GM19043 (cell line): ENCODE results near the gene GPR61.

ENCODE experiments used
- ATAC-seq: cut with Tn5 transposase; IDR thresholded peaks from one replicate; pipeline ENCODE4 v1.9.1; 2021; ENCODE audit warnings: low read depth; ENCODE audit not compliant: unreplicated experiment

Gene GPR61

DNA sequence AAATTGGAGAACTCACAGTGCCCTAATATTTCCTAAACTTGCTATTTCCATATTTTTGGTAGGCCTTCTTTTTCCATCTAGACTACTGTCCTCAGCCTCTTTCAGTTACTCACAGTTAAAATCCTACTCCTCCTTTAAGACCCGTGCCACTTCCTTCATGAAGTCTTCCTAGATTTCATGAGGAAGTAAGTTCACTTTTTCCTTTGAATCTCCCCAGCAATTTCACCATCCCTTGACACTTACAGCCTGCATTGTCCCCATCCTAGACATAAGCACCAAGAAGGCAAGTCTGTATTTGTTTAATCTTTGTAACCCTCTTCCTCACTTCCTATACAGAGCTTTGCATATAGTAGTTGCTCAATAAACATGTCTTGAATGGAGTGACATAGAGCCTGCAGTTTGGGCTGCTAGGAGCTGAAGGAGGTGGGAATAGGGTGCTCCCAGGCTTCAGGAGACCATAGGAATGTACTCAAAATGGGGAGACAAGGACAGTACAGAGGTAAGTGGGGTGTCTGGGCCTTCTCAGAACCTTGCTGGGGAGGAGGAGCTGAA lies 5.3 kb upstream of the GPR61 start:
- no peak for ATAC-seq

- ATAC-seq = no peak
Measured at GRCh38 chr1:109535481-109535880, 4.2 kb upstream of the GPR61 start.

GRCh38 chr1:109535971-109536491 lies 3.6 kb upstream of the GPR61 start:
- no peak for ATAC-seq

DNA sequence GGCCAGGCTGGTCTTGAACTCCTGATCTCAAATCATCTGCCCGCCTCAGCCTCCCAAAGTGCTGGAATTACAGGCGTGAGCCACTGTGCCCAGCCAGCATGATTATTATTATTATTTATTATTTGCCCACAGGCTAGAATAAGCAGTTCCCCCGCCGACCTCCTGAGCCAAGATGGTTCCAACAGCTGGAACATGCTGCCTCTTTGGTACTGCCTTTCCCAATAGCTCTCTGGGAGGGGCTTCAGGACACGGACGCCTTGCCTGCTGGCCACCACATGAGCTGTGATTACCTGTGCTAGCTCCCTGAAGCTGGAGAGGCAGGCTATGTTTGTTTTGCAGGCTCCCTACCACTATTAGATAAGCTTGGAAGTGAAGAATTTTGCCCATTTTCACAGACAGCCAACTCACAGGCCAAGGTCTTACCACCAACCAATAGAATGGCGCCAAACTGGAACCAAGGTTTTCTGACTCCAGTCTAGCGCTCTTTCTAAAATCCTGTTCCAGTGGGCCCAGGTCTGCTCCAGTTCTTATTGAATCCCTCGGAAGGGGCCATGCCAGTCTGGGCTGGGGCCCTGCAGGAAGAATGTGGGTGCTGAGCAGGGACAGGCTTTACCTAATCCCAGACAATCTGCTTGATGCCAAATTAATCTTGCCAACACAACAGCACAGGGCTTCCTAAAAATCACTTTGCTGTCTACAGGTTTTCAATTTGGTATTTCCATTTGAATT lies 2.1 kb upstream of the GPR61 start:
- no peak for ATAC-seq

- no peak for ATAC-seq
Measured at GRCh38 chr1:109538827-109539555, 681 bp upstream of the GPR61 start.

- ATAC-seq = no peak
Measured at GRCh38 chr1:109541102-109541501, 1.4 kb downstream of the GPR61 start.

DNA sequence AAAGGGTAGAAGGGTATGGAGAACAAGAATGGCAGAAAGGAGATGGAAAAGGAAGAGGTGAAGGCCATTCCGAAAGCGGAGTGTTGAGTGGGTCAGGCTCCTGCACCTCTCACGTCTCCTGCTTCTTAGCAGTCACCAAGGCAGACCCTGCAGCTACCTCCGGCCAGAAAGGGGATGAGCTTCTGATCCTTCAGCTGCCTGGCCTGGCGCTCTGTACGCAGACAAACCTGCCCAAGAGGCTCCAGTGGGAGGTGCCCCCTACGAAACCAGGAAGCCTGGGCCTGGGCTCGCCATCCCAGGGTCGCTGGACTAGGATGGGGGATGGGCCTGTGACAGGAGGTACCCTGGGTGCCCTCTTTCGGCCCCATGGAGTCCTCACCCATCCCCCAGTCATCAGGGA lies 3.0 kb downstream of the GPR61 start:
- ATAC-seq = no peak

GRCh38 chr1:109543283-109543987 lies 3.8 kb downstream of the GPR61 start:
- ATAC-seq = no peak

GRCh38 chr1:109543988-109544735 lies 4.5 kb downstream of the GPR61 start:
- no peak for ATAC-seq

DNA sequence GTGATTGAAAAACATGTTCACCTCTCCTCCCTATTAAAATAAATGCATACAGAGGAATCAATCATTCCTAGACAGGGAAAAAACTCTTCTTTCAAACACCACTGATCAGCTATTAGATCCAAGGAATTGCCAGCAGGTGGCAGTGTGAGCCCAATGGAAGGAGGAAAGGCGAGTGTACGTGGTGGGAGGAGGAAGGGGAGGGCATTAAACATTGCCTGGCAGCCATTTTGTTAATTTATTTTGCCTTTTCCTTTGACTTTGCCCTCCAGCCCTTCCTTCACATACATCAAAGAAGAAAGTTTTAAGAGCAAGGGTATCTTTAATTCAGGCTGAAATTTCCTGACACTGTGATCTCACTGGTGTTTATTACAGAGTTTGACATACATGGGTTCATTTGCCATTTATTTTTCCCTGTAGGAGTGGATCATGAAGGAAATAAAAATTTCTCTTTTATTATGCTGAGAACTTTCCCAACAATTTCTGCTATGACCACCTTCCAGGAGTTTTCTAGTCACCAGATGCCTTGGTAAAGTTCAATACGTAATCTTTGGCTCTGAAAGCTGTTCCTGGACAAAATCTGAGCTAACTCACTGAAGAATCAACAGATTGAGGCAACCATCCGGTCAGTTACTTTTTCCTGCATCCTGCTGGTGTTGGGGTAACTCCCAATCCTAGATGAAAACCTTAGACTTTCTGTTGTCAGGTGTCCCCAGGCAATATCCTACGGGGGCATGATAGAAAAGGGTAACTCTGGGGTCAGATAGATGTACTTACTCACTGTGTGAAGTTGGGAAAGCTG lies 6.8 kb downstream of the GPR61 start:
- no peak for ATAC-seq

DNA sequence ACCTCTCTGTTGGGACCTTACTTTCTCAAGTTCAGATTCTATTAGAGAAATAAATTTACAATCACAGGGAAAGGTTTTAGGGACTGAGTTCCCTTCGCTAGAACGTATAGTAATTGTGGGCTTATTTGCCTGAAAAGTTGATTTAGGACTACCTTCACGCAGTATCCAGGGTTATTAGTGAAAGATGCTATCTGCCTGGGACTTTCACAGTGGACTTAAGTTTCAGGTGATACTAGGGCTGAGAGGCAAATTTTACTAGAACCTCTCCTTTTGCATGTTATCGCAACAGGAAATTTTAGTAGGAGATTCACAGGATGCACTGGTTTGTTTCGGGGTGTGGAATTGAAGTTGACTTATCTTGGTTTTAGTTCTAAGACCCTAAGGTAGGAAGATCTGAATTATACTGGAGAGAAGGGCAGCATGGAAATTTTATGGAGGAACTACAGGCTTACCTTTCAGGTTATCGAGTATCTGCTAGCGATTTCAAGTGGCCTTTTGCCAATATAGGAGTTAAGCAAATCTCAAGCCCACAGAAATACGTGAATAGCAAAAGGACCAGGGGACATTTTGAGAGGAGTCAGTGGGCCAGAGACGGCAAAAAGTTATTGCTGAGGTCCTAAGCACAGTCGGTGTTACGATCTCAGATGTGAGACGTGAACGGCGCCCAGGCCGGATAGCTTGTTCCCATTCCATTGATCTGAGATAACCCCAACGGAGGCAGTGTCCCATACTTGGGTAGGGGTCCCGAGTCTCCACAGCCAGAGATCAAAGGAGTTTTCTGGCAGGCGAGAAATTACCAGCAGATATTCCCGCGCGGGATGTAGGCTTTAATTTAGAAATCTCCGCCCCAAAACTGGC lies 8.0 kb downstream of the GPR61 start:
- no peak for ATAC-seq

DNA sequence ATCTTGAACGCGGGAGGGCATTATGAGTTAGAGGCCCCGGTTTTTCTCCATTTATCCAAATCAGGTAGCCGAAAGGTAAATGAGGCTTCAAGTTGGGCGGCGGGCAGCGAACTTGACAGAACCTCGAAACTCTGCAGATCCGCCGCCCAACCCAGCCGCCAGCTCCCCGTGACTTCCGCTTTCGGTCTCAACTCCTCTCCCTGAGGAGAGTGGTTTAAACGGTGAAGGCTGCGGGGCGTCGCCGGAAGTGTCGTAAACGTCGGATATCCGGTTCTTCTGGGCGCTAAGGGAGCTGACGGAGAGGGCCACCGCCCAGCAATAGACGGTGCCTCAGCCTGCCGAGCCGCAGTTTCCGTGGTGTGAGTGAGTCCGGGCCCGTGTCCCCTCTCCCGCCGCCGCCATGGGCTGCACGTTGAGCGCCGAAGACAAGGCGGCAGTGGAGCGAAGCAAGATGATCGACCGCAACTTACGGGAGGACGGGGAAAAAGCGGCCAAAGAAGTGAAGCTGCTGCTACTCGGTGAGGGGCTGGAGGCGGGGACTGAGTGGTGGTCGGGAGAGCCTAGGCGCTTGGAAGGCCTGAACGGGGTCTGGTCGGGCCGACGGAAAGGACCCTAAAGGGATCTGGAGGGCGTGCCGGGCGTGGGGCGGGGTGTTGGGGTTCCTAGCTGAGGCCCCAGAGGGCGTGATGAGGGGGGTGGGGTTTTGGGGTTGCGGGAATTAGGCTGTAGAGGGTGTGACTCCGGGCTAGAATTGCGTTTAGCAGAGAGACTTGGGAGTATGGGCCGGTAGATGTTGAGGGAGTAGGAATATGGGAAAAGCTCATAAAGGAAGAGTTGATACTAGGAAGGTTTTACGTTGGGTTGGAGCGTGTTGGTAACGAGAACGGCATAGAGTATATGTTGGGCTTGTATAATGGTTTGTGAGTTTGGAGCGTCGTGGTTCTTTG lies 8.9 kb downstream of the GPR61 start, which contains the start of gene GNAI3:
Gene GNAI3, plus strand, starts transcription at position 295 of the 947 bp plus-strand sequence. Its CDS starts 106 bp downstream, at position 401.
- peak; percentile 81 for ATAC-seq

DNA sequence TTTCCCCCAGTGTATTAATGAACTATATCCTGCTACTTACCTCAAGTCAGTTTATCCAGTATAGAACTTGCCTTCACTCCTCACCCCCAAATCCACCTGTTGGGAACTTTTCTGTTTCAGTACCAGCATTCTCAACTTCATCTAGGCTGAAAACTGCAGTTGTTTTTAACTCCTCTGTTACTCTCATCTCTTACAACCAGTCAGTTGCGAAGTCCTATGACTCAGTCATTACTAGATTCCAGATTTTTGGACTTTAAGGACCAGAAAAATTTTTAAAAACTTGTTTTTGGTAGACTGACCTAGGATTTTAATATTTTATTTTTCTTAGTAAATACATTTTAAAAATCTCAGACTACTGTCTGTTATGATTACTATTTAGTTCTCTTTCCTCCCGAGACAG lies 16.9 kb downstream of the GPR61 start:
- no peak for ATAC-seq

DNA sequence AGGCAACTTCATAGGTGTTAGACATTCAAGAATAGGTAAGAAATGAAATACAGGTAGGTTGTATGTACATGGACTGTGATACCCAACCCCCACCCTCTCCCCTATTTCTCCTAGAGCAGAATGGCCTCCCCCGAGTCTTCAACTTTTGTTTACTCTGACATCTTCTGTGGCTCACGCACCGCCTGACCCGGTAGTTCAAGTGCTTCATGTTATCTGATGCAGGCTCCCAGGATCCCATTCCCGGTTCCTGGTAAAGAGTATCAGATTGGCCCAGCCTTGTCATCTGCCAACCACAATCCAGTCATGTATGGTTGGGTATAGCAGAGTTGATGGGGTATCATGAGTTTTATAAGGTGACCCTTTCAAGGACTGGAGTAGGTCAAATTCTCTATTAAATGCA lies 17.8 kb downstream of the GPR61 start:
- ATAC-seq = no peak

DNA sequence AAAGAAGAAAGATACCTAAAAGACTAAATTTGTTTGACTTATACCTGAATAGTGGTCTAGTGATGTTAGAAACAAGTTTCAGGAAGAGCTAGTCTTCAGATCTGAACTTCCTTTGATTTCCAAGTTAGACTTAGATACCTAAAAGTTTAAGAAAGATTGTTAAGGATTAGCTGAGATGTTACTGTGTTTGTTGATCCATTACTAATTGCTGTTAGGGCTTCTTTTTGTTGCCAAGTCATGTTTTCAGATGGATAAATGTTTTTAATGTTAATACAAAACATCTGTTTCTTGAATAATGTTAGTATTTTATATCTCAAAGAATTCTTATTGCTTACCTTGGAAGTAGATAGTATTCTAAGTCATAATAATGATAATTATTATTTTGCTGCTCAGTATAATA lies 20.3 kb downstream of the GPR61 start:
- no peak for ATAC-seq

DNA sequence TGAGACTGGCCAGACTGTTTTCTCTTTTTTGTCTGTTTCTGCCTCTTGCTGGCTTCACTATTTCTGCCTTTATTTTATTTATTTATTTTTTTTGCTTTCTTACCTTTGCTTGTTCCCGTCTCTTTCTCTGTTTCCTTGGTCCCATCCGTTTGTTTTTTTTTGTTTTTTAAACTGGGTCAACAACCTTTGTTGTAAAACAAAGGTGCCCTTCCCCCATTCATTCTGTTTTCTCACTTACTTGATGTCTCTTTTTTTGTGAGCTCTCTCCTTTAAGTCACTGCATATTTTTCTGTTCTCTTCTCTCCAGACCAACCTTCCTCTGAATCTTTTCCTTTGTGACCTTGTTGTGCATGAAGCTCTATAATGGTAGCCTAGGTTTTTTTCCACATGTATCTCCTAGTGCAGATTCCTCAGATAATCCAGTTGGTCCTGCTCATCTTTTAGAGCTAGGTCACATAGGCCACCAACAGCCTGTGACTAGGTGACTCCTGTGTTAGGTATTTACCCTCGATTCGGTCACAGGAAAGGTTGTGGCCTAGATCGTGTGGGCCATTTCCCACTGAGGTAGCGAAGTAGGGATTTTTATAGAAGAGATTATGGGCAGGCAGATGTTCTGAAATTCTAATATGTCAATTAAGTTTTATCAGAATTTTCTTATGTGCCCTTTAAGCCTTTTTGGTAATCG lies 24.7 kb downstream of the GPR61 start:
- no peak for ATAC-seq

GRCh38 chr1:109565241-109565640 lies 25.6 kb downstream of the GPR61 start:
- no peak for ATAC-seq
